Calu3 (cell line): ENCODE data around the gene FBXL19. TPM values are rescaled to one million over a fixed set of nuclear protein-coding genes. Genes with fewer than 3 reads are reported as not detected.

Experiments used
- BruUV-seq: library from RNA; stranded (reverse); fragments of 400-500 nt; replicated peaks from 2 replicates; lab custom pipeline; 2021; lab: Mats Ljungman, UMichigan
- CTCF ChIA-PET: fragments of 300-600 bp; sonication (Branson Sonifier 250); formaldehyde crosslinking; loops from one replicate; lab custom pipeline; 2022; ENCODE audit warnings: antibody characterized with exemption; lab: Charles Lee
- DNase-seq: peaks from one replicate; pipeline ENCODE4 v3.0.0; 2022
- H3K27ac Mint-ChIP-seq: one replicate; pipeline ENCODE4 v1.8.0; 2022; ENCODE audit warnings: mixed read lengths; ENCODE audit not compliant: unreplicated experiment
- H3K27me3 Mint-ChIP-seq: one replicate; pipeline ENCODE4 v1.8.0; 2022; ENCODE audit warnings: mixed read lengths; ENCODE audit not compliant: unreplicated experiment
- H3K36me3 Mint-ChIP-seq: one replicate; pipeline ENCODE4 v1.8.0; 2022; ENCODE audit warnings: mild to moderate bottlenecking, moderate library complexity, mixed read lengths; ENCODE audit not compliant: insufficient read depth, unreplicated experiment
- H3K4me1 Mint-ChIP-seq: one replicate; pipeline ENCODE4 v1.8.0; 2022; ENCODE audit warnings: mild to moderate bottlenecking, low read depth, mixed read lengths; ENCODE audit not compliant: unreplicated experiment
- H3K4me3 Mint-ChIP-seq: one replicate; pipeline ENCODE4 v1.8.0; 2022; ENCODE audit warnings: mild to moderate bottlenecking, low read depth, moderate library complexity, mixed read lengths; ENCODE audit not compliant: unreplicated experiment
- H3K9me3 Mint-ChIP-seq: one replicate; pipeline ENCODE4 v1.8.0; 2022; ENCODE audit warnings: low read depth, mixed read lengths; ENCODE audit not compliant: unreplicated experiment
- intact Hi-C: fragments of 100-400 bp; cut with micrococcal nuclease; formaldehyde crosslinking; loops from one replicate; pipeline ENCODE4 v1.10.0; 2022; ENCODE audit not compliant: unreplicated experiment
- total RNA-seq: library from RNA; stranded (reverse); gene quantifications from 2 replicates; pipeline ENCODE4 v1.2.3, GENCODE V29; 2022
- TF ChIP-seq, protein P1 (sequence below): fragments of 200-600 bp; IDR thresholded peaks from one replicate; pipeline ENCODE4 v1.8.0; 2022; ENCODE audit warnings: antibody characterized with exemption; ENCODE audit not compliant: unreplicated experiment

Gene FBXL19
- total RNA-seq, 1 experiment from 2014 or later, result 43.2 TPM

DNA sequence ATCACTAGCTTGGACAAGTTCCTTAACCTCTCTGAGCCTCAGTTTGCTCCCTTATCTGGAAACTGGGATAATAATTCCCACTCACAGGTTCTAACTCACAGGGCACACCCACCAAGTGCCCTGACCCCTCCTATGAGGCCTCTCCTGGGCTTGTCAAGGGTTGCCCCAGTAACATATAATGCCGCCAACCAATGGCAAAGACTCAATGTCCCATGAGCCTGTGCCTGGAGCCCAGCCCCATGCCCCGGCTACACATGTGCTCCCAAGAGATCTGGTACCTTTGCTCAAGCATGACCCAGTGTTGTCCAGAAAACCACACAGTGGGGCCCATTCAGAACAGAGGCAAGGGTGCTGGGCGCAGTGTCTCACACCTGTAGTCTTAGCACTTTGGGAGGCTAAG lies 8.5 kb upstream of the FBXL19 start:
- Mint-ChIP-seq H3K4me1 (no peaks in the 10 kb centered on the region), H3K27me3 (no peaks in the 10 kb centered on the region), H3K4me3 (no peak overlapping the region), H3K36me3 (no peaks in the 10 kb centered on the region), H3K9me3 (no peaks in the 10 kb centered on the region), H3K27ac (no peak overlapping the region)
- intact Hi-C loops, result no loop called here
- no peak for DNase-seq
- TF ChIP-seq, protein P1, sequence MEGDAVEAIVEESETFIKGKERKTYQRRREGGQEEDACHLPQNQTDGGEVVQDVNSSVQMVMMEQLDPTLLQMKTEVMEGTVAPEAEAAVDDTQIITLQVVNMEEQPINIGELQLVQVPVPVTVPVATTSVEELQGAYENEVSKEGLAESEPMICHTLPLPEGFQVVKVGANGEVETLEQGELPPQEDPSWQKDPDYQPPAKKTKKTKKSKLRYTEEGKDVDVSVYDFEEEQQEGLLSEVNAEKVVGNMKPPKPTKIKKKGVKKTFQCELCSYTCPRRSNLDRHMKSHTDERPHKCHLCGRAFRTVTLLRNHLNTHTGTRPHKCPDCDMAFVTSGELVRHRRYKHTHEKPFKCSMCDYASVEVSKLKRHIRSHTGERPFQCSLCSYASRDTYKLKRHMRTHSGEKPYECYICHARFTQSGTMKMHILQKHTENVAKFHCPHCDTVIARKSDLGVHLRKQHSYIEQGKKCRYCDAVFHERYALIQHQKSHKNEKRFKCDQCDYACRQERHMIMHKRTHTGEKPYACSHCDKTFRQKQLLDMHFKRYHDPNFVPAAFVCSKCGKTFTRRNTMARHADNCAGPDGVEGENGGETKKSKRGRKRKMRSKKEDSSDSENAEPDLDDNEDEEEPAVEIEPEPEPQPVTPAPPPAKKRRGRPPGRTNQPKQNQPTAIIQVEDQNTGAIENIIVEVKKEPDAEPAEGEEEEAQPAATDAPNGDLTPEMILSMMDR, result no peak
- CTCF ChIA-PET, result no interaction called here
- no TSS peak for BruUV-seq

DNA sequence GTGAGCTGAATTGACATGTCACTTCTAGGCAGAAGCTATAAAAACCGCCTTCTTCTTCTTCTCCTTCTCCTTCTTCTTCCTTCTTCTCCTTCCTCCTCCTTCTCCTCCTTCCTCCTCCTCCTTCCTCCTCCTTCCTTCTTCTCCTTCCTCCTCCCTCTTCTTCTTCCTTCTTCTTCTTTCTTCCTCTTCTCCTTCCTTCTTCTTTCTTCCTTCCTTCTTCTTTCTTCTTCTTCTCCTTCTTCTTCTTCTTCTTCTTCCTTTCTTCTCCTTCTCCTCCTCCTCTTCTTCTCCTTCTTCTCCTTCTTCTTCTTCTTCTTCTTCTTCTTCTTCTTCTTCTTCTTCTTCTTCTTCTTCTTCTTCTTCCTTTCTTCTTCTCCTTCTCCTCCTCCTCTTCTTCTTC lies 4.8 kb upstream of the FBXL19 start:
- intact Hi-C loops, result no loop called here
- peaks cover 28% of the 10 kb centered on the region for H3K36me3 Mint-ChIP-seq
- no peak overlapping the region for H3K27ac Mint-ChIP-seq
- BruUV-seq, result no TSS peak
- no peak overlapping the region for H3K4me3 Mint-ChIP-seq
- TF ChIP-seq, protein P1, result no peak
- no peaks in the 10 kb centered on the region for H3K27me3 Mint-ChIP-seq
- DNase-seq, result no peak
- CTCF ChIA-PET, result no interaction called here
- peaks cover 9% of the 10 kb centered on the region for H3K4me1 Mint-ChIP-seq
- no peaks in the 10 kb centered on the region for H3K9me3 Mint-ChIP-seq

- Mint-ChIP-seq H3K27ac (no peak overlapping the region), H3K4me3 (peak overlapping the region; percentile 94), H3K4me1 (peaks cover 20% of the 10 kb centered on the region), H3K36me3 (peaks cover 43% of the 10 kb centered on the region), H3K27me3 (no peaks in the 10 kb centered on the region), H3K9me3 (no peaks in the 10 kb centered on the region)
- CTCF ChIA-PET, result no interaction called here
- BruUV-seq, result no TSS peak
- no peak for DNase-seq
- TF ChIP-seq, protein P1, result no peak
- intact Hi-C loops, result loop anchor here (5.0 kb wide), 1 partner anchor 159 kb away; the partner anchor contains the start of genes CFAP119 and RNF40
These were observed 2.5 kb upstream of the FBXL19 start for GRCh38 chr16:30920891-30921290.

DNA sequence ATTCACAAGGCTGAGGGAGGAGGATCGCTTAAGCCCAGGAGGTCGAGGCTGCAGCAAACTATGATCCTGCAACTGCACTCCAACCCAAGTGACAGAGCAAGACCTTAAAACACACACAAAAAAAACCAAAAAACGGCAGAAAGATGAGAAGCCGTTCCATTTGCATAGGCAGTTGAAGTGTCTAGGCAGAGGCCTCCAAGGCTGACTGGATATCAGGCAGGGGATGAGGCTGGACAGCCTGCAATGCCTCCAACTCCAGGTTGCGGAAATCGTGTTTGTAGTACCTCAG lies 2.0 kb upstream of the FBXL19 start:
- Mint-ChIP-seq H3K27ac (peak overlapping the region; percentile 100), H3K4me3 (peak overlapping the region; percentile 94), H3K27me3 (no peaks in the 10 kb centered on the region), H3K4me1 (peaks cover 25% of the 10 kb centered on the region), H3K9me3 (no peaks in the 10 kb centered on the region), H3K36me3 (peaks cover 45% of the 10 kb centered on the region)
- TF ChIP-seq, protein P1, result no peak
- BruUV-seq, result no TSS peak
- DNase-seq, result no peak
- intact Hi-C loops, result loop anchor here (5.0 kb wide), 1 partner anchor 159 kb away; the partner anchor contains the start of genes CFAP119 and RNF40
- CTCF ChIA-PET, result no interaction called here
